NCI-H1105 treated with DMSO at 0.1 percent for 48 hours (cell line): ENCODE measurements around the gene NLRP3.

Source experiments
- DNase-seq: peaks from one replicate; lab custom pipeline; 2025; lab: John Stamatoyannopoulos, UW

The NLRP3 gene

GRCh38 chr1:247437551-247438505 lies 21.9 kb downstream of the NLRP3 start:
- no peak for DNase-seq

GRCh38 chr1:247440001-247440620 lies 24.1 kb downstream of the NLRP3 start:
- DNase-seq, result no peak

GRCh38 chr1:247441606-247442005 lies 25.6 kb downstream of the NLRP3 start:
- DNase-seq, result no peak

GRCh38 chr1:247442164-247442563 lies 26.2 kb downstream of the NLRP3 start:
- no peak for DNase-seq

- DNase-seq, result no peak
Observed at GRCh38 chr1:247443641-247444040, 27.7 kb downstream of the NLRP3 start.

- no peak for DNase-seq
Observed at GRCh38 chr1:247444571-247444970, 28.6 kb downstream of the NLRP3 start.

GRCh38 chr1:247445526-247446356 lies 29.8 kb downstream of the NLRP3 start:
- DNase-seq, result no peak

GRCh38 chr1:247447162-247447909 lies 31.4 kb downstream of the NLRP3 start:
- DNase-seq, result no peak

GRCh38 chr1:247448107-247448791 lies 32.3 kb downstream of the NLRP3 start:
- DNase-seq, result peak; percentile 32

GRCh38 chr1:247451388-247452010 lies 35.5 kb downstream of the NLRP3 start:
- no peak for DNase-seq

GRCh38 chr1:247452447-247453039 lies 36.6 kb downstream of the NLRP3 start:
- no peak for DNase-seq

GRCh38 chr1:247453245-247453644 lies 37.3 kb downstream of the NLRP3 start:
- no peak for DNase-seq

- no peak for DNase-seq
Observed at GRCh38 chr1:247453997-247454396, 38.0 kb downstream of the NLRP3 start.

GRCh38 chr1:247456021-247456420 lies 40.0 kb downstream of the NLRP3 start:
- no peak for DNase-seq

GRCh38 chr1:247456914-247457639 lies 41.1 kb downstream of the NLRP3 start:
- no peak for DNase-seq

- no peak for DNase-seq
Observed at GRCh38 chr1:247459507-247459906, 43.5 kb downstream of the NLRP3 start.

GRCh38 chr1:247465796-247466195 lies 49.8 kb downstream of the NLRP3 start:
- DNase-seq, result no peak

- no peak for DNase-seq
Observed at GRCh38 chr1:247467129-247467528, 51.2 kb downstream of the NLRP3 start.

GRCh38 chr1:247468481-247469140 lies 52.6 kb downstream of the NLRP3 start:
- DNase-seq, result no peak
